ENCODE data around the gene SNORC. TPM values are rescaled to one million over a fixed set of nuclear protein-coding genes. Genes with fewer than 3 reads are reported as not detected.

SNORC gene
- total RNA-seq, 1 experiment from 2014 or later, result 1.6 TPM

DNA sequence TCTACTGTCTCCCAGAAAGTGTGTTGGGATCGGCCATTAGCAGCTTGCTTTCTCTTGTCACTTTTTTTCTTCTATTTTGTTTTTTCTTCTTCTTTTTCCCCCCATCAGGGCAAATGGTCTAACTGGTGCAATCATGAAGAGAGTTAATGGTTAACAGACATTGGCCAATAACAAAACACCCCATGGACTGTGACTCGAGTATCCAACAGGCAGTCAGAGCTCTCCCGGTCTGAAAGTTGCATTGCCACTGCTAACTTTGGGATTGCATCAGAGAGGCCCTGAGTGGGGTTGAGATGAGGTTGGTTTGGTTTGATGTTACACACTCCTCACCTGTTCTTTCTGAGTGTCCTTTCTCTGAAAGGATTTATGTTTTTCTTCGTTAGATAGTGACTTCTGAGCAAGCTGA is 12.9 kb upstream of the SNORC start:
- H3K36me3 ChIP-seq (replicated peaks; ENCODE audit: control insufficient read depth, insufficient read depth, low read length), result peaks cover 12% of the 10 kb centered on the region
- H3K27me3 ChIP-seq (ENCODE audit: control insufficient read depth, insufficient read depth, low read length), result no peaks in the 10 kb centered on the region
- no peak overlapping the region for H3K4me3 ChIP-seq (ENCODE audit: insufficient read depth, low read depth, low read length)
- DNase-seq, result no peak

DNA sequence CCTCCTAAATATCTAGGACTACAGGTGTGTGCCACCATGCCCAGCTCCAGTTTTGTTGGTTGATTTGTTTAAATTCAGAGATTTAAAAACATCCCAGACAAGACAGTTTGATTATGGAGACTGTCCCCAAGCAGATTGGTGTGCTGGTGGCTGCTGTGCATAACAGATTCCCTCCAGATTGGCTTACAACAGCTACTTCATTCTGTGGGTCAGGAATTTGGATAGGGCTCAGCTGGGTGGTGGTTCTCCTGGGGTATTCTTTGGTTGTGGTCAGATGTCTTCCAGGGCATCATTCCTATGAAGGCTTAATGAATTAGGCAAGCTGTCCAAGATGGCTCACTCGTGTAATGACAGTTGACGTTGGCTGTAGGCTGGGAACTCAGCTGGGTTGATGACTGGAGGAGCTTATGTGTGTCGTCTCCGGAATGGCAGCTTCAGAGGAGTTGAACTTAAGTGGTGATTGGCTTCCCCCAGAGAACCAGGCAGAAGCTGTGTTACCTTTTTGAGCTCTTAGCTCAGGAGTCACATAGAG is 10.6 kb upstream of the SNORC start:
- Histone ChIP-seq H3K36me3 (replicated peaks; ENCODE audit: control insufficient read depth, insufficient read depth, low read length) (peaks cover 12% of the 10 kb centered on the region), H3K4me3 (ENCODE audit: insufficient read depth, low read depth, low read length) (no peak overlapping the region), H3K27me3 (ENCODE audit: control insufficient read depth, insufficient read depth, low read length) (no peaks in the 10 kb centered on the region)
- no peak for DNase-seq

DNA sequence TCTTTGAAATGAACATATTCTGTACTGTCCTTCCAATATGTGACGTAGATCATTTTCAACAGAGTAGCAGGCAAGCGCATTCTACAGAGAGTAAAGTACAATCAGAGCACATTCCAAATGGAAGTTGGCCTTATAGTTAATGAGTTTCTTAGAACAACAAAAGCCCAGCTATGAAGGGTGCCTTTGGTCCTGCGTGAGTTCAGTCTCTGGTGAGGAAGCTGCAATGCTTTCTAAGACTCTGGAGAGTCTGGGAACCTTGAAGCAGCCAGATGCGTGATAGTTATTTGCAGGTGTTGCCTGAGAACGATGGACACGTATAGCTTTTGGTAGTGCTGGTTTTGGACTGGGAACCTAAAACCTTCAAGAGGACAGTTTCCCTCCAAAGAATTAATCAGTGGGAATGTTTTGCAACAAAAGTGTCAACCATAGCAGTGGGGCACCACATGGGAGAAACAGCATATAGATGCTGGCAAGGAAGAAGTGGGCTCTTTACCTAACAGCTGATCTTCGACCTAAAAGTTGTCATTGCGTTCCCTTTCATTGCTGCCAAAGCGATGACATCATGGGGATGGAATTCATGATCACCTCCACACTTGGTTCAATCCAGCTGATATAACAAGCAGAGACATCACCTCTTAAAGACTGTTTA is 9.3 kb upstream of the SNORC start:
- no peaks in the 10 kb centered on the region for H3K27me3 ChIP-seq (ENCODE audit: control insufficient read depth, insufficient read depth, low read length)
- no peak overlapping the region for H3K4me3 ChIP-seq (ENCODE audit: insufficient read depth, low read depth, low read length)
- DNase-seq, result no peak
- H3K36me3 ChIP-seq (replicated peaks; ENCODE audit: control insufficient read depth, insufficient read depth, low read length), result peaks cover 12% of the 10 kb centered on the region

DNA sequence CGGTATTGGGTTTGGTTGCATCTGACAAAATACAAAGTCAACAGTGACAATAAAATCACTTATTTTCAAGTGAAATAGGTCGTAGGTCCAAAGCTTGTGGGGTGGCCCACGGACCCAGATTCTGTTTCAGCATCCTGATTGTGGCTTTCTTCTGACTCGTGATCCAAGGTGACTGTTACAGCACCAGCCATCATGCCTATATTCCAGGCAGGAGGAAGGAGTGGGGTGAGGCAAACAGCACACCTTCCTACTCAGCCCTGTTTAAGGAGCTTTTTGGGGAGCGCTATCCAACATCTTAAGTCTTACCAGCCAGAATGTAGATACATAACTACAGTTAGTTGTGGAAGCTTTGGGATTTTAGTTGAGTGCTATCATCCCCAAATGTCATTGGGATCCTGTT is 8.7 kb upstream of the SNORC start:
- DNase-seq, result no peak
- Histone ChIP-seq H3K27me3 (ENCODE audit: control insufficient read depth, insufficient read depth, low read length) (no peaks in the 10 kb centered on the region), H3K4me3 (ENCODE audit: insufficient read depth, low read depth, low read length) (no peak overlapping the region), H3K36me3 (replicated peaks; ENCODE audit: control insufficient read depth, insufficient read depth, low read length) (peaks cover 12% of the 10 kb centered on the region)

DNA sequence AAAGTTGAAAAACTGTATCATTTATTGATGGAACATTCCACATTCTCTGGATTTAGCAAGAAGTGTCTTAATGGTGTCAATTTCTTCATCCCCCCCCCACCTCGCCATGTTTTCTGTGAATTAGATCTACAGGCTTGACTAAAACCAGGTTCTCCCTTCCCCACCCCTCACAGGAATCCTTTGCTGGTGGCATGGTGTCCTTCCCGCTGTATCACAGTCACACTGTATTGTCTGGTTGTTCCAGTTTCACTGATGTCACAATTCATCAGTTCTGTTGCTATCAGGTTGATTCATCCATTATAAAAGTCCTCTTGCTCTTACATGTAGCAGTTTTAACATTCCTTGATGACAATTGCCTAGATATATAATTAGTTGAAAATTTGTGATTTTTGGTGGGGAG is 6.1 kb upstream of the SNORC start:
- no peaks in the 10 kb centered on the region for H3K36me3 ChIP-seq (replicated peaks; ENCODE audit: control insufficient read depth, insufficient read depth, low read length)
- H3K4me3 ChIP-seq (ENCODE audit: insufficient read depth, low read depth, low read length), result no peak overlapping the region
- no peak for DNase-seq
- no peaks in the 10 kb centered on the region for H3K27me3 ChIP-seq (ENCODE audit: control insufficient read depth, insufficient read depth, low read length)

DNA sequence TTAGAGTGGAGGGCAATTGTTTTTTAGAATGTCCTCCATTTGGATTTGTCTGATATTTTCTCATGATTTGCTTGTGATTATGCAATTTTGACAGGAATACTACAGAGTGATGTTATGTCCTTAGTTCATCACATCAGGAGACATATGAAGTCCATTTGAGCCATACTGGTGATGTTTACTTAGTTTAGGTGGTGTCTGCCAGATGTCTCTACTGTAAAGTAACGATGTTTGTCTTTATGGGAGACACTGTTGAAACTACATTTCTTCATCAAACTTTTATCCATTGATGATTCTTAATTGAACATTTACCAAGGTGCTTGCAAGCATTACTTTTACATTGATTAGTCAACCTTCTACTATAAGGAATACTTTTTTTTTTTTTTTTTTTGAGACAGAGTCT is 4.9 kb upstream of the SNORC start:
- Histone ChIP-seq H3K4me3 (ENCODE audit: insufficient read depth, low read depth, low read length) (no peak overlapping the region), H3K36me3 (replicated peaks; ENCODE audit: control insufficient read depth, insufficient read depth, low read length) (no peaks in the 10 kb centered on the region), H3K27me3 (ENCODE audit: control insufficient read depth, insufficient read depth, low read length) (no peaks in the 10 kb centered on the region)
- DNase-seq, result no peak

DNA sequence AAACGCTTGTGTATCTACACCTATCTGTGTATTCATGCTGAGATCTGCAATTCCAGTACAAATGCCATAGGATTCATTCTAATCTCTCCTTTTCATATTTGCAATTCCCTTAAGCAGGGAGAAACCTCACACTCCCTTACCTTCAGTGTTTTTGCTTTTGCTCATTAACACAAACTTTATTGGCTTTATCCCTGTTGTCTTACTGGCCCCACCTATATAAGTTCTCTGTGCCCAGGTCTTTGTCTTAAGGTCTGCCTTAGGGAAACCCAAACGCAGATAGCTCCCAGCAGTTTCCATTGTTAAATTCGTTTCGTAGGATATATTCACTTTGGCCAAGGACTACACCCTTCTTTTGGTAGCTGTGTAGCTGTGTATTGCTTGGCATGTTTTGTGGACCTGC is 4.0 kb upstream of the SNORC start:
- H3K27me3 ChIP-seq (ENCODE audit: control insufficient read depth, insufficient read depth, low read length), result no peaks in the 10 kb centered on the region
- no peak for DNase-seq
- no peaks in the 10 kb centered on the region for H3K36me3 ChIP-seq (replicated peaks; ENCODE audit: control insufficient read depth, insufficient read depth, low read length)
- no peak overlapping the region for H3K4me3 ChIP-seq (ENCODE audit: insufficient read depth, low read depth, low read length)

DNA sequence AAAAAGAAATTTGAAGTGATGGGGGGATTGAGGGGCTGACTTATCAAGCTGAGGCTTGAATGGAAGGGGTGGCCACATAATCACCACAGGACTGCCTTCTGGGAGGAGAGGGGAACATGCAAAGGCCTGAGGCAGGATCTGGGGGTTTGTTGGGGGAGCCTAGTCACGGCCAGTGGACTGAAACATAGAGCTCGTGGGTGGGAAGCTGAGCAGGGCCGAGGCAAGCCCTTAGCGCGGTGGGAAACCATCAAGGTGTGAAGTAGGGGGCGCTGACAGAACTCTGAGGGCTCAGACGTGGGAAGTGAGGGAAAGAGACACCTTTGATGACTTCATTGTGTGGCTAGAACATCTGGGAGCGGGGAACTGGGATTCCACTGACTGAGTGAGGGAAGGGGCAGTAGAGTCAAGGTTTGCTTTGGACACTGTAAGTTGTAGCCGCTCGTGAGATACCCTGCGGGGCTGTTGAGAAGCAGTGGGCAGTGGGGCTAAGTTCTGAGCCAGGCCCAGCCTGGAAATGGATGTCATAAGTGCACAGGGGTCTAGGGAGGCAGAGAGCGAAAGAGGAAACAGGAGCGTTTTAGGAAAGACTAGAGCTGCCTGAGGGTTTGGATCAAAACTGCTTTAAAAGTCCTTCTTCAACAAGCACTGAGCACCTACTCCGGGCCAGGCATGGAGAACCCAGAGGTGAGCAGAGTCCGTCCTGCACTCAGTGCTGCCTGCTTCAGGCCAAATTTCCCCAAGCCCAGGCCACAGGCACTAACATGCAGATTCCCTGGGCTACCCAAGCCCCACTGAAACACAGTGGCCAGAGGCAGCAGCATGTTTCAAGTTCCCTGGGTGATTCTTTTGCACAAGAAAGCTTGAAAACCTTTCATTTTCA is 686 bp upstream of the SNORC start:
- no peaks in the 10 kb centered on the region for H3K36me3 ChIP-seq (replicated peaks; ENCODE audit: control insufficient read depth, insufficient read depth, low read length)
- DNase-seq, result peak; percentile 65

DNA sequence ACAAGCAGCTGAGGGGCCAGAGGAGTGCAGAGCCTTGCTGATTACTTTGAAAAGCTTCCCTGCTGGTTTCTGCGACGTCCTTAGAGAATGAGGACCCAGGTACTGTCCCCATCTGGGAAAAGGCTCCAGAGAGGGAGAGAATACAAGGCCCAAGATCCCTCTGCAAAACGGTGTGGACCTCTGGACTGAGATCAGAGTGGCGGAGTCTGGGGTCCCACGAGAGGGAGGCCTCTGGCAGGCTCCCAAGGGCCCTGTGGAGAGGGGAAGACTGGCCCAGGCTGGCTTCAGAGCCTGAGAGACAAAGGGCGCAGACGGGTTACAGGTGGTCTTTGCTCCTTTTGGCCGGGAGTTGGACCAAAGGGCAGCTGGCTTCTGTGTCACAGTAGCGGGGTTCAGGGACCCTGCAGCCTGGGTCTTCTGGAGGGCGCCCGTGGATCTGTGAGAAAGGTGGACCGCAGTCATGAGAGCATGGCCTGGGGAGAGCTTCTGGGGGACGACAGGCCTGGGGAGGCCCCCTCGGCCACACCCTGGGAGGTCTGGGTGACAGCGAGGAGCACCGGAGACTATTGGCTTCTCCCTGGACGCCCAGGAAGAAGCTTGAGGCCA is 805 bp downstream of the SNORC start:
- no peak overlapping the region for H3K4me3 ChIP-seq (ENCODE audit: insufficient read depth, low read depth, low read length)
- DNase-seq, result no peak
- no peaks in the 10 kb centered on the region for H3K36me3 ChIP-seq (replicated peaks; ENCODE audit: control insufficient read depth, insufficient read depth, low read length)
- H3K27me3 ChIP-seq (ENCODE audit: control insufficient read depth, insufficient read depth, low read length), result peaks cover 5% of the 10 kb centered on the region

More for the DNA sequence above, 686 bp upstream of the SNORC start:
- Histone ChIP-seq H3K4me3 (ENCODE audit: insufficient read depth, low read depth, low read length) (no peak overlapping the region), H3K27me3 (ENCODE audit: control insufficient read depth, insufficient read depth, low read length) (no peaks in the 10 kb centered on the region)

DNA sequence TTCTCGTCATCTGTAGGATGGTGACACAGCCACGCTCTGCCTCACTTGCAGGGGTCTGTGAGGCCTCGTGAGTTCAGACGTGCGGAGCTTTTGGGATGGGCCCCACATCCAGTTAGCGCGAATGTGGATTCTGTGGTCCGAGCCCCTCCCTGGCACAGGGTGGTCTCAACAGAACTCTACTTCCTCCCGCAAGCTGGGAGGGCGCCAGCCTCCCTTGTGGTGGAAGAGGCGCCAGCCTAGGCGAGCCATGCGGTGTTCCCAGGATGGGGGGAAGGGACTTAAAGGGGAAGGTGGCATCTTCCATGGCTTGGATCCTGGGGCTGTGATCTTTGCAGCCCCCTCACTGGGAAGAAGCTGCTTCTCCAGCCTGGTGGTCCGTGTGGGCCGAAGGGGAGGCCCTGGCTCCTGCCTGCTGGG is 1.4 kb downstream of the SNORC start:
- peaks cover 10% of the 10 kb centered on the region for H3K27me3 ChIP-seq (ENCODE audit: control insufficient read depth, insufficient read depth, low read length)
- no peak overlapping the region for H3K4me3 ChIP-seq (ENCODE audit: insufficient read depth, low read depth, low read length)
- DNase-seq, result peak; percentile 44
- no peaks in the 10 kb centered on the region for H3K36me3 ChIP-seq (replicated peaks; ENCODE audit: control insufficient read depth, insufficient read depth, low read length)

DNA sequence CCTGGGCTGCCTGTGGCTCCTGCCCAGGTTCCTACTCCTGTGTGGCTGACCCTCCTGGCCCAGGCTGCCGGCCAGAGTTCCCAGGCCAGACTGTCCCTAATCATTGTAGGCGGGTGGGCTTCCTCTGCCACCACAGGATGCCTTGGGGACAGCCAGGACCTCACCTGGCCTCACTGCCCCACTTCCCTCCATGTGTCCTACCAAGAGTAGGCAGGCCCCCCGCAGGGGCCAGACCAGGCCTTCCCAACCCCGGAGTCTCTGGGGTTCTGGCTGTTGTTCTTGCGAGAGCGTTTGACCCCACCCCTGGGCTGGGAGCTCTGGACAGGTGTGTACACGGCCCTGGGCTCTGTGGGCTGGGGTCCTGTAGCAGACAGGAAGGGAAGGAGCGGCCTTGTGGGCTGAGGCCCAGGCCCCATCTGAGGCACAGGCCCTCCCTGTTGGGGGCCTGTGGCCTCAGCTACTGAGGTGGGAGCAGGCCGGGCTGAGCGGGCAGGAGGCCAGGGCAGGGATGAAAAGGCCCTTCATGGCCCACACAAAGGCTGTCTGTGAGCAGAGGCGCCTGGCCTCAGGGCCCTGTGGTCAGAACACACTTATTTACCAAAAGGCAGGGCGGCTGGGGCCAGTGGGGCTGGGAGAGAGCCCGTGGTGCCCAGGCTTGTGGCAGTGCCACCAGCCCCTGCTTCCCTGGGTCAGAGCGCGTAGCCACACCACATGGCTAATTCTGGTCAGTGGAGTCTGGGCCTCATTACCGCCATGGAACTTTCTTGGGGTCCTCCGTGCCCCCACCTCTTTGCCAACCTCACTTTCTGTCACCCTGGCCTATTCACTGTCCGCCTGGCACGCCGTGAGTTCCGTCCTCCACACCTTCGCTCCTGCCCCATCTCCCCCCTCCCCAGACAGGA is 2.0 kb downstream of the SNORC start:
- H3K4me3 ChIP-seq (ENCODE audit: insufficient read depth, low read depth, low read length), result no peak overlapping the region
- peak; percentile 39 for DNase-seq

DNA sequence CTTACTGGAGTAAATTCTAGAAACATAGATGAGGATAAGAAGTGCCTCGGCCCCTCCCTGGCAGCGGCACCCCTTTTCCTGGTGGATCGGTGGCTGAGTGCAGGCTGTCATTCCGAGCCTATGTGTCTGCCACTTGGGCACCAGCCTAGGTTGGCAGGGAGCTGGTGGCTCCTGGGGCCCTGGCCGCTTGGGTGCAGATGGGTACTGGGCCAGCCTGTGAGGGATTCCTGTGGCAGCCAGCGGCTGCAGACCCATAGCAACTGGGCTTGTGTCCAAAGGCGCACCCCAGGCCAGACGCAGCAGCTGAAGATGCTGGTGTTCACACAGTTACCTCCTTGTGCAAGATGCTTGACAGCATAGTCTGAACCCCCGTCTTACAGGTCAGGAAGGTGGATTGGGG is 2.8 kb downstream of the SNORC start:
- no peak overlapping the region for H3K4me3 ChIP-seq (ENCODE audit: insufficient read depth, low read depth, low read length)
- H3K36me3 ChIP-seq (replicated peaks; ENCODE audit: control insufficient read depth, insufficient read depth, low read length), result no peaks in the 10 kb centered on the region
- DNase-seq, result no peak
- peaks cover 23% of the 10 kb centered on the region for H3K27me3 ChIP-seq (ENCODE audit: control insufficient read depth, insufficient read depth, low read length)

More for the DNA sequence above, 2.0 kb downstream of the SNORC start:
- H3K36me3 ChIP-seq (replicated peaks; ENCODE audit: control insufficient read depth, insufficient read depth, low read length), result no peaks in the 10 kb centered on the region
- H3K27me3 ChIP-seq (ENCODE audit: control insufficient read depth, insufficient read depth, low read length), result peaks cover 17% of the 10 kb centered on the region

DNA sequence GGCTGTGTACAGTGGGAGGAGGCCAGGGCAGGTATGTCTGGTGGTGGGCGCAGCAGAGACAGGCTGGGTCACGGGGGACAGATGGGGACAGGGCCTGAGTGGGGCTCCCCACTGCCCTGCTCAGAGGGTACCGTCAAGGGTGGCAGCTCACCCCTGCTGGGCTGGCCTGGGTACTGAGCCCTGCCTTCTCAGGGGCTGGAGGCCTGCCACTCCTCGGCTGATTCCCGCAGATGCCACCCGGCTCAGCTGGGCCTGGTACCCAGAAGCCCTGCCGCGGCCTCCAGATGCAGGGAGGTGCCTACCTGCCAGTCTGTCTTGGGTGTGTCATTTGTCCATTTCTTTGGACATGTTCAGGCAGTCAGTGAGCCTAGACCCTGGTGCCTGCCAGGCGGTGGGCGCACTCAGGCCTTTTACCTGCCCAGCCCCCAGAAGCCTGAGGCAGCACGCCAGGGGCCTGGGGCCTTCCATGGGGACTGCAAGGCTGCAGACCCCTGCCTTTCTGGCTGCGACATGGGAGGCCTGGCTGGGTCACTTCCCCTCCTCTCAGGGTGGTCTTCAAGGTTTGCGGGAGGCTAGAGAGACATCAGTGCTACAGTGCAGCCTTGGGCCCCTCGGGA is 3.3 kb downstream of the SNORC start:
- Histone ChIP-seq H3K4me3 (ENCODE audit: insufficient read depth, low read depth, low read length) (no peak overlapping the region), H3K36me3 (replicated peaks; ENCODE audit: control insufficient read depth, insufficient read depth, low read length) (no peaks in the 10 kb centered on the region), H3K27me3 (ENCODE audit: control insufficient read depth, insufficient read depth, low read length) (peaks cover 25% of the 10 kb centered on the region)
- DNase-seq, result peak; percentile 26
